Neuronal stem cell (in vitro differentiated cells): ENCODE data around the gene ELP1.

Source experiments
- DNase-seq: peaks from one replicate; pipeline ENCODE4 v3.0.0-alpha.2; 2013; ENCODE audit warnings: low spot score
- H2AFZ ChIP-seq: one replicate; pipeline ENCODE4 v1.6.1; 2013; ENCODE audit warnings: mild to moderate bottlenecking, low read length, inconsistent platforms
- H2AK5ac ChIP-seq: 2 replicates; pipeline ENCODE4 v1.6.1; 2013; ENCODE audit warnings: low read depth, mild to moderate bottlenecking, inconsistent platforms, low read length, moderate library complexity, mixed read lengths
- H2BK120ac ChIP-seq: 2 replicates; pipeline ENCODE4 v1.6.1; 2013; ENCODE audit warnings: low read depth, mild to moderate bottlenecking, inconsistent platforms, low read length, moderate library complexity, mixed read lengths
- H2BK12ac ChIP-seq: one replicate; pipeline ENCODE4 v1.6.1; 2013; ENCODE audit warnings: low read length, inconsistent platforms
- H2BK15ac ChIP-seq: 2 replicates; pipeline ENCODE4 v1.6.1; 2013; ENCODE audit warnings: mild to moderate bottlenecking, low read length, inconsistent platforms, mixed read lengths
- H2BK5ac ChIP-seq: one replicate; pipeline ENCODE4 v1.6.1; 2013; ENCODE audit warnings: inconsistent platforms, mild to moderate bottlenecking, low read length, moderate library complexity
- H3K14ac ChIP-seq: one replicate; pipeline ENCODE4 v1.6.1; 2013; ENCODE audit warnings: low read length, inconsistent platforms
- H3K18ac ChIP-seq: 2 replicates; pipeline ENCODE4 v1.6.1; 2013; ENCODE audit warnings: low read length, inconsistent platforms
- H3K23ac ChIP-seq: 2 replicates; pipeline ENCODE4 v1.6.1; 2013; ENCODE audit warnings: low read depth, mild to moderate bottlenecking, mixed read lengths, low read length, inconsistent platforms; ENCODE audit not compliant: poor library complexity
- H3K27ac ChIP-seq: replicated peaks from 3 replicates; pipeline ENCODE4 v1.5.1; 2013; ENCODE audit warnings: low read length, inconsistent platforms
- H3K27me3 ChIP-seq, 3 experiments: 2 replicates each; pipeline ENCODE4 v1.6.1; 2013; ENCODE audit warnings: low read length in 3 of 3, mild to moderate bottlenecking in 2 of 3, inconsistent platforms in 1 of 3, low read depth in 1 of 3, mixed read lengths in 1 of 3, moderate library complexity in 1 of 3; ENCODE audit not compliant: control insufficient read depth in 3 of 3, insufficient read depth in 3 of 3
- H3K36me3 ChIP-seq, 2 donors: replicated peaks in 1 of 2; 2 replicates each; pipeline ENCODE4 v1.6.1; 2013; ENCODE audit warnings: low read length in 2 of 2; ENCODE audit not compliant: control insufficient read depth in 2 of 2, insufficient read depth in 2 of 2
- H3K4ac ChIP-seq: 2 replicates; pipeline ENCODE4 v1.6.1; 2013; ENCODE audit warnings: inconsistent platforms, mild to moderate bottlenecking, low read length, moderate library complexity
- H3K4me1 ChIP-seq, 2 donors: 1 replicate in 1 of 2; 2 replicates in 1 of 2; pipeline ENCODE4 v1.6.1; 2013; ENCODE audit warnings: low read length in 2 of 2, low read depth in 1 of 2; ENCODE audit not compliant: control insufficient read depth in 2 of 2, insufficient read depth in 1 of 2
- H3K4me2 ChIP-seq: one replicate; pipeline ENCODE4 v1.6.1; 2013; ENCODE audit warnings: mild to moderate bottlenecking, low read length, inconsistent platforms; ENCODE audit not compliant: insufficient read depth, poor library complexity, severe bottlenecking
- H3K4me3 ChIP-seq, 2 donors: 2 replicates each; pipeline ENCODE4 v1.5.1; 2013; ENCODE audit warnings: low read length in 2 of 2, mild to moderate bottlenecking in 2 of 2, inconsistent platforms in 1 of 2, moderate library complexity in 1 of 2
- H3K79me1 ChIP-seq: one replicate; pipeline ENCODE4 v1.6.1; 2013; ENCODE audit warnings: low read depth, mild to moderate bottlenecking, inconsistent platforms, low read length, moderate library complexity
- H3K9ac ChIP-seq: one replicate; pipeline ENCODE4 v1.6.1; 2013; ENCODE audit warnings: mild to moderate bottlenecking, low read depth, low read length, inconsistent platforms; ENCODE audit not compliant: poor library complexity
- H3K9me3 ChIP-seq, 2 donors: replicated peaks in 1 of 2; 2 replicates each; pipeline versions ENCODE3 to v1.6.1; 2013; ENCODE audit warnings: low read length in 2 of 2, mild to moderate bottlenecking in 2 of 2, inconsistent platforms in 1 of 2, low read depth in 1 of 2, mixed read lengths in 1 of 2, moderate library complexity in 1 of 2; ENCODE audit not compliant: control insufficient read depth in 2 of 2, insufficient read depth in 1 of 2
- H4K8ac ChIP-seq: one replicate; pipeline ENCODE4 v1.6.1; 2013; ENCODE audit warnings: low read depth, mild to moderate bottlenecking, inconsistent platforms, low read length, moderate library complexity
- H4K91ac ChIP-seq: one replicate; pipeline ENCODE4 v1.6.1; 2013; ENCODE audit warnings: low read length, low read depth, mild to moderate bottlenecking, inconsistent platforms; ENCODE audit not compliant: poor library complexity
- WGBS, 2 donors: extraction: QIAGEN DNeasy Blood & Tissue Kit; methylation state at CpG; one replicate each; pipeline ENCODE4 v1.1.7; 2013; ENCODE audit warnings: missing lambda C conversion rate in 2 of 2, mixed read lengths in 1 of 2; ENCODE audit not compliant: insufficient read length in 2 of 2, insufficient replicate concordance in 1 of 2; ENCODE audit errors: extremely low coverage in 2 of 2; 5-methylcytosine and 5-hydroxymethylcytosine counted together

The ELP1 gene

GRCh38 chr9:108956022-108956630, 22.2 kb upstream of the ELP1 start:
- Histone ChIP-seq H3K4me2 (no peak overlapping the region), H2AFZ (no peak overlapping the region), H3K23ac (no peak overlapping the region), H3K4me1 (no peaks in the 10 kb centered on the region), H2BK12ac (no peak overlapping the region), H2BK5ac (no peak overlapping the region), H3K27ac (no peak overlapping the region), H2BK120ac (no peak overlapping the region), H3K36me3 (peaks cover 5 to 41% of the 10 kb centered on the region in 2 donors), H3K4ac (no peak overlapping the region), H3K79me1 (no peaks in the 10 kb centered on the region), H3K14ac (no peak overlapping the region), H4K8ac (no peak overlapping the region), H3K27me3 (no peaks in the 10 kb centered on the region), H3K9ac (no peak overlapping the region), H3K18ac (no peak overlapping the region), H3K9me3 (no peaks in the 10 kb centered on the region), H2BK15ac (no peak overlapping the region), H2AK5ac (no peak overlapping the region), H3K4me3 (no peak overlapping the region), H4K91ac (no peak overlapping the region)
- DNase-seq = no peak
- WGBS, 2 donors = no CpG with 5 or more reads among the region's 4 CpGs

GRCh38 chr9:108953983-108954574, 20.2 kb upstream of the ELP1 start:
- no peak overlapping the region for H4K8ac ChIP-seq
- WGBS, 2 donors = no CpG with 5 or more reads among the region's 3 CpGs

GRCh38 chr9:108951578-108951977, 17.7 kb upstream of the ELP1 start:
- no peaks in the 10 kb centered on the region for H3K4me1 ChIP-seq
- no peak overlapping the region for H3K4me2 ChIP-seq
- no peak overlapping the region for H2BK12ac ChIP-seq
- H2BK15ac ChIP-seq = no peak overlapping the region
- no peak overlapping the region for H2AK5ac ChIP-seq
- no peak overlapping the region for H3K9ac ChIP-seq
- no peak overlapping the region for H4K91ac ChIP-seq
- no peak overlapping the region for H2BK5ac ChIP-seq
- no peaks in the 10 kb centered on the region for H3K9me3 ChIP-seq
- H4K8ac ChIP-seq = no peak overlapping the region
- no peak overlapping the region for H3K14ac ChIP-seq
- no peak overlapping the region for H3K4me3 ChIP-seq
- H2AFZ ChIP-seq = no peak overlapping the region
- no peak overlapping the region for H3K4ac ChIP-seq
- no peaks in the 10 kb centered on the region for H3K27me3 ChIP-seq
- peaks cover 7 to 50% of the 10 kb centered on the region in 2 donors for H3K36me3 ChIP-seq
- H3K18ac ChIP-seq = no peak overlapping the region
- H3K79me1 ChIP-seq = no peaks in the 10 kb centered on the region
- no peak overlapping the region for H3K23ac ChIP-seq
- no peak overlapping the region for H3K27ac ChIP-seq
- no peak overlapping the region for H2BK120ac ChIP-seq
- no CpG with 5 or more reads among the region's 2 CpGs for WGBS, 2 donors
- DNase-seq = no peak

More at GRCh38 chr9:108953983-108954574, 20.2 kb upstream of the ELP1 start:
- Histone ChIP-seq H3K27ac (no peak overlapping the region), H3K4ac (no peak overlapping the region), H2BK15ac (no peak overlapping the region), H3K23ac (no peak overlapping the region), H3K79me1 (no peaks in the 10 kb centered on the region), H3K18ac (no peak overlapping the region), H3K9ac (no peak overlapping the region), H3K14ac (no peak overlapping the region), H3K27me3 (no peaks in the 10 kb centered on the region), H3K4me2 (no peak overlapping the region), H2AK5ac (no peak overlapping the region), H3K9me3 (no peaks in the 10 kb centered on the region), H2BK12ac (no peak overlapping the region), H2BK120ac (no peak overlapping the region), H4K91ac (no peak overlapping the region), H3K36me3 (peaks cover 3 to 40% of the 10 kb centered on the region in 2 donors), H2AFZ (no peak overlapping the region), H2BK5ac (no peak overlapping the region), H3K4me3 (no peak overlapping the region), H3K4me1 (no peaks in the 10 kb centered on the region)
- no peak for DNase-seq

GRCh38 chr9:108950168-108950567, 16.2 kb upstream of the ELP1 start:
- Histone ChIP-seq H2AK5ac (no peak overlapping the region), H3K9ac (no peak overlapping the region), H3K4me2 (no peak overlapping the region), H3K4me3 (no peak overlapping the region), H2BK120ac (no peak overlapping the region), H3K4ac (no peak overlapping the region), H3K79me1 (no peaks in the 10 kb centered on the region), H4K8ac (no peak overlapping the region), H2BK12ac (no peak overlapping the region), H2AFZ (no peak overlapping the region), H2BK5ac (no peak overlapping the region), H3K18ac (no peak overlapping the region), H3K27ac (no peak overlapping the region), H3K36me3 (peaks cover 7 to 55% of the 10 kb centered on the region in 2 donors), H2BK15ac (no peak overlapping the region), H3K27me3 (peaks cover 0 to 2% (median 0%) of the 10 kb centered on the region in 3 experiments), H3K14ac (no peak overlapping the region), H3K9me3 (no peaks in the 10 kb centered on the region), H3K4me1 (no peaks in the 10 kb centered on the region), H4K91ac (no peak overlapping the region), H3K23ac (no peak overlapping the region)
- WGBS, 2 donors = no CpG with 5 or more reads among the region's 1 CpG
- no peak for DNase-seq
